ENCODE data around the gene PTTG2.

The PTTG2 gene

GRCh38 chr4:38002451-38003071 lies 42.4 kb downstream of the PTTG2 start:
- peaks cover 14% of the 10 kb centered on the region for H3K36me3 Mint-ChIP-seq
- H3K4me1 Mint-ChIP-seq = peaks cover 24% of the 10 kb centered on the region
- DNase-seq (ENCODE audit: low spot score in 2 of 2) (no peak), ATAC-seq (ENCODE audit: low read depth) (no peak)
- H3K9me3 Mint-ChIP-seq = no peaks in the 10 kb centered on the region
- H3K27me3 Mint-ChIP-seq = no peaks in the 10 kb centered on the region
- peak overlapping the region; percentile 60 for H3K27ac Mint-ChIP-seq
- H3K4me3 Mint-ChIP-seq = no peak overlapping the region

GRCh38 chr4:38003102-38003501 lies 42.9 kb downstream of the PTTG2 start:
- H3K36me3 Mint-ChIP-seq = peaks cover 12% of the 10 kb centered on the region
- no peak for ATAC-seq (ENCODE audit: low read depth)
- no peak for DNase-seq (ENCODE audit: low spot score in 2 of 2)
- no peak overlapping the region for H3K4me3 Mint-ChIP-seq
- H3K27me3 Mint-ChIP-seq = no peaks in the 10 kb centered on the region
- H3K9me3 Mint-ChIP-seq = no peaks in the 10 kb centered on the region
- H3K27ac Mint-ChIP-seq = peak overlapping the region; percentile 60
- H3K4me1 Mint-ChIP-seq = peaks cover 25% of the 10 kb centered on the region

GRCh38 chr4:38003628-38004027 lies 43.4 kb downstream of the PTTG2 start:
- Mint-ChIP-seq H3K36me3 (peaks cover 10% of the 10 kb centered on the region), H3K27ac (no peak overlapping the region), H3K4me3 (no peak overlapping the region), H3K4me1 (peaks cover 27% of the 10 kb centered on the region), H3K9me3 (no peaks in the 10 kb centered on the region), H3K27me3 (no peaks in the 10 kb centered on the region)
- ATAC-seq (ENCODE audit: low read depth) (no peak), DNase-seq (ENCODE audit: low spot score in 2 of 2) (no peak)

- DNase-seq (ENCODE audit: low spot score in 2 of 2) = no peak
- Mint-ChIP-seq H3K27ac (no peak overlapping the region), H3K4me1 (peaks cover 27% of the 10 kb centered on the region), H3K4me3 (no peak overlapping the region), H3K27me3 (no peaks in the 10 kb centered on the region), H3K36me3 (peaks cover 10% of the 10 kb centered on the region), H3K9me3 (no peaks in the 10 kb centered on the region)
- no peak for ATAC-seq (ENCODE audit: low read depth)
Observed at GRCh38 chr4:38004062-38004461, 43.9 kb downstream of the PTTG2 start.

- H3K36me3 Mint-ChIP-seq = peaks cover 10% of the 10 kb centered on the region
- H3K27me3 Mint-ChIP-seq = no peaks in the 10 kb centered on the region
- no peak for DNase-seq (ENCODE audit: low spot score in 2 of 2)
- H3K9me3 Mint-ChIP-seq = no peaks in the 10 kb centered on the region
- peaks cover 27% of the 10 kb centered on the region for H3K4me1 Mint-ChIP-seq
- H3K27ac Mint-ChIP-seq = no peak overlapping the region
- no peak for ATAC-seq (ENCODE audit: low read depth)
- H3K4me3 Mint-ChIP-seq = no peak overlapping the region
Observed at GRCh38 chr4:38004887-38005286, 44.7 kb downstream of the PTTG2 start.

- H3K4me1 Mint-ChIP-seq = peaks cover 33% of the 10 kb centered on the region
Observed at GRCh38 chr4:38005637-38006036, 45.4 kb downstream of the PTTG2 start.

GRCh38 chr4:38007645-38008044 lies 47.4 kb downstream of the PTTG2 start:
- no peaks in the 10 kb centered on the region for H3K9me3 Mint-ChIP-seq
- H3K36me3 Mint-ChIP-seq = peaks cover 6% of the 10 kb centered on the region
- H3K4me3 Mint-ChIP-seq = no peak overlapping the region
- ATAC-seq (ENCODE audit: low read depth) (no peak), DNase-seq (ENCODE audit: low spot score in 2 of 2) (no peak)
- no peaks in the 10 kb centered on the region for H3K27me3 Mint-ChIP-seq
- no peak overlapping the region for H3K27ac Mint-ChIP-seq
- H3K4me1 Mint-ChIP-seq = peaks cover 31% of the 10 kb centered on the region

More at GRCh38 chr4:38005637-38006036, 45.4 kb downstream of the PTTG2 start:
- no peak for ATAC-seq (ENCODE audit: low read depth)
- H3K27me3 Mint-ChIP-seq = no peaks in the 10 kb centered on the region
- H3K36me3 Mint-ChIP-seq = peaks cover 10% of the 10 kb centered on the region
- H3K27ac Mint-ChIP-seq = no peak overlapping the region
- H3K9me3 Mint-ChIP-seq = no peaks in the 10 kb centered on the region
- DNase-seq (ENCODE audit: low spot score in 2 of 2) = no peak
- H3K4me3 Mint-ChIP-seq = no peak overlapping the region

- Mint-ChIP-seq H3K9me3 (no peaks in the 10 kb centered on the region), H3K27me3 (no peaks in the 10 kb centered on the region), H3K27ac (no peak overlapping the region), H3K4me1 (peaks cover 27% of the 10 kb centered on the region), H3K36me3 (peaks cover 3% of the 10 kb centered on the region), H3K4me3 (no peak overlapping the region)
- ATAC-seq (ENCODE audit: low read depth) (no peak), DNase-seq (ENCODE audit: low spot score in 2 of 2) (no peak)
Observed at GRCh38 chr4:38008571-38009021, 48.4 kb downstream of the PTTG2 start.

- Mint-ChIP-seq H3K27ac (no peak overlapping the region), H3K4me3 (no peak overlapping the region), H3K9me3 (no peaks in the 10 kb centered on the region), H3K36me3 (peaks cover 3% of the 10 kb centered on the region), H3K4me1 (peaks cover 27% of the 10 kb centered on the region), H3K27me3 (no peaks in the 10 kb centered on the region)
- ATAC-seq (ENCODE audit: low read depth) (no peak), DNase-seq (ENCODE audit: low spot score in 2 of 2) (no peak)
Observed at GRCh38 chr4:38009421-38009820, 49.2 kb downstream of the PTTG2 start.

- H3K27me3 Mint-ChIP-seq = no peaks in the 10 kb centered on the region
- no peak for DNase-seq (ENCODE audit: low spot score in 2 of 2)
- peaks cover 25% of the 10 kb centered on the region for H3K4me1 Mint-ChIP-seq
- H3K27ac Mint-ChIP-seq = no peak overlapping the region
- no peaks in the 10 kb centered on the region for H3K9me3 Mint-ChIP-seq
- H3K36me3 Mint-ChIP-seq = peaks cover 6% of the 10 kb centered on the region
- no peak for ATAC-seq (ENCODE audit: low read depth)
- no peak overlapping the region for H3K4me3 Mint-ChIP-seq
Observed at GRCh38 chr4:38009949-38010348, 49.8 kb downstream of the PTTG2 start.

All from memory B cell (primary cell).